ENCODE results near the gene KASH5.

Gene KASH5

GRCh38 chr19:49396738-49397505, 8.9 kb downstream of the KASH5 start:
- no peak for DNase-seq

- DNase-seq = no peak
Measured at GRCh38 chr19:49398001-49398615, 10.1 kb downstream of the KASH5 start.

- DNase-seq = no peak
Measured at GRCh38 chr19:49398931-49399330, 10.9 kb downstream of the KASH5 start.

GRCh38 chr19:49400029-49400428, 12.0 kb downstream of the KASH5 start:
- no peak for DNase-seq

GRCh38 chr19:49403404-49404187, 15.5 kb downstream of the KASH5 start:
- peak; percentile 98 to 99 for DNase-seq

- DNase-seq = no peak
Measured at GRCh38 chr19:49407079-49407478, 19.0 kb downstream of the KASH5 start.

- no peak for DNase-seq
Measured at GRCh38 chr19:49407482-49408015, 19.5 kb downstream of the KASH5 start.

GRCh38 chr19:49408816-49409440, 20.9 kb downstream of the KASH5 start:
- DNase-seq = no peak

- no peak for DNase-seq
Measured at GRCh38 chr19:49409441-49410029, 21.5 kb downstream of the KASH5 start.

- no peak for DNase-seq
Measured at GRCh38 chr19:49411681-49412326, 23.8 kb downstream of the KASH5 start.

GRCh38 chr19:49413348-49413747, 25.3 kb downstream of the KASH5 start:
- DNase-seq = no peak

GRCh38 chr19:49414256-49414655, 26.2 kb downstream of the KASH5 start:
- DNase-seq = no peak

- no peak for DNase-seq
Measured at GRCh38 chr19:49415102-49415809, 27.2 kb downstream of the KASH5 start.

GRCh38 chr19:49415810-49416200, 27.8 kb downstream of the KASH5 start:
- DNase-seq = no peak

GRCh38 chr19:49417088-49417487, 29.0 kb downstream of the KASH5 start:
- no peak for DNase-seq

- no peak for DNase-seq
Measured at GRCh38 chr19:49418511-49418910, 30.5 kb downstream of the KASH5 start.

GRCh38 chr19:49419173-49419572, 31.1 kb downstream of the KASH5 start:
- no peak for DNase-seq

GRCh38 chr19:49420227-49420626, 32.2 kb downstream of the KASH5 start:
- DNase-seq = no peak

- peak; percentile 89 to 91 for DNase-seq
Measured at GRCh38 chr19:49421039-49421877, 33.2 kb downstream of the KASH5 start.

GRCh38 chr19:49421878-49422202, 33.8 kb downstream of the KASH5 start:
- no peak for DNase-seq

Measured in NCI-H187 (cell line).